Right lobe of liver (tissue), 4 donors: ENCODE measurements around the gene TMEM120B.

Source experiments
- POLR2A ChIP-seq: fragments of 450-650 bp; IDR thresholded peaks from one replicate; pipeline ENCODE4 v1.6.1; 2017; ENCODE audit warnings: antibody characterized with exemption, mild to moderate bottlenecking
- TF ChIP-seq, protein P1 (sequence below), 4 donors: fragments of 200-600 bp in 3 of 4; fragments of 450-650 bp in 1 of 4; IDR thresholded peaks; one replicate each; pipeline versions ENCODE4 v1.5.1 to v1.8.0; 2016 to 2022; ENCODE audit warnings: antibody characterized with exemption in 4 of 4, mild to moderate bottlenecking in 2 of 4
- donor health status: DM: no; HTN: no; CAD: no.
- donor health status: DM: no; HTN: no; CAD: no.
- donor health status: DM: no; HTN: yes; CAD: no.

DNA sequence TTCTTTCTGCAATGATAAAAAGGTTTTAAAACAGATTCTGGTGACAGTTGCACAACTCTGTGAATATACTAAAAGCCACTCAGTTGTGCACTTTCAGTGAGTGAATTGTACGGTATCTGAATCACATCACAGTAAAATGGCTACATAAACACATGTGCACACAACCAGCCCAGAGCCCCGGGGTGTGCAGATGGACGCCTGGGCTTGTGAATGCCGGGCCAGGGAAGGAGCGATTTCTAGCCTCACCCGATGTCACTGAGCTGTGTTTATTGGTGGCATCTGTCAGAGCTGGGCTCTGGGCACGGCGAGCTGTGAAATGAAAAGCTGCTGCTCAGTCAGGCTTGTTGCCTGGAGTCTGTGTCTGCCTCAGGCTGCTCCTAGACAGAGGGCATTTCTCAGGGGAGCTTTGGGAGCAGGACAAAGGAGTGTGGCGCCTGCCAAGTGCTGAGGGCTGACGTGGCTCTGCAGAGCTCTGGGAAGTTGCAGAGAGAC is 55.0 kb downstream of the TMEM120B start:
- no peak for TF ChIP-seq POLR2A
- TF ChIP-seq, protein P1, sequence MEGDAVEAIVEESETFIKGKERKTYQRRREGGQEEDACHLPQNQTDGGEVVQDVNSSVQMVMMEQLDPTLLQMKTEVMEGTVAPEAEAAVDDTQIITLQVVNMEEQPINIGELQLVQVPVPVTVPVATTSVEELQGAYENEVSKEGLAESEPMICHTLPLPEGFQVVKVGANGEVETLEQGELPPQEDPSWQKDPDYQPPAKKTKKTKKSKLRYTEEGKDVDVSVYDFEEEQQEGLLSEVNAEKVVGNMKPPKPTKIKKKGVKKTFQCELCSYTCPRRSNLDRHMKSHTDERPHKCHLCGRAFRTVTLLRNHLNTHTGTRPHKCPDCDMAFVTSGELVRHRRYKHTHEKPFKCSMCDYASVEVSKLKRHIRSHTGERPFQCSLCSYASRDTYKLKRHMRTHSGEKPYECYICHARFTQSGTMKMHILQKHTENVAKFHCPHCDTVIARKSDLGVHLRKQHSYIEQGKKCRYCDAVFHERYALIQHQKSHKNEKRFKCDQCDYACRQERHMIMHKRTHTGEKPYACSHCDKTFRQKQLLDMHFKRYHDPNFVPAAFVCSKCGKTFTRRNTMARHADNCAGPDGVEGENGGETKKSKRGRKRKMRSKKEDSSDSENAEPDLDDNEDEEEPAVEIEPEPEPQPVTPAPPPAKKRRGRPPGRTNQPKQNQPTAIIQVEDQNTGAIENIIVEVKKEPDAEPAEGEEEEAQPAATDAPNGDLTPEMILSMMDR (IDR thresholded peaks at IDR 0.05): no peak
